HL-60/S4 treated with phorbol 12-myristate 13-acetate at 8.2 ng/mL for 4 days and 3 days (cell line): Measurements from ENCODE around the gene CCDC88C.
"Not testable (repeated sequence)": the region's sequence is repeated elsewhere in the genome, so short reads cannot be mapped to it uniquely, and the experiment has no call there.

Experiments used
- in situ Hi-C: fragments of 300-500 bp; cut with MboI; formaldehyde crosslinking; loops from 2 replicates; pipeline ENCODE4 v1.15.0; 2022; ENCODE audit warnings: low sequenced_read_pairs

CCDC88C gene

GRCh38 chr14:91277546-91278382 lies 139.9 kb downstream of the CCDC88C start:
- in situ Hi-C loops: loop anchor here (25.0 kb wide), 1 partner anchor 365 kb away; no protein-coding TSS in a partner anchor

GRCh38 chr14:91274796-91275195 lies 142.8 kb downstream of the CCDC88C start:
- in situ Hi-C loops: loop anchor here (25.0 kb wide), 1 partner anchor 362 kb away; no protein-coding TSS in a partner anchor

GRCh38 chr14:91273885-91274273 lies 143.7 kb downstream of the CCDC88C start:
- in situ Hi-C loops: no loop called here

GRCh38 chr14:91273273-91273884 lies 144.2 kb downstream of the CCDC88C start:
- in situ Hi-C loops: no loop called here

- in situ Hi-C loops: no loop called here
Measured at GRCh38 chr14:91272341-91273272, 145.0 kb downstream of the CCDC88C start.

- in situ Hi-C loops: no loop called here
Measured at GRCh38 chr14:91271639-91272038, 146.0 kb downstream of the CCDC88C start.

- in situ Hi-C loops: no loop called here
Measured at GRCh38 chr14:91270619-91271018, 147.0 kb downstream of the CCDC88C start.

GRCh38 chr14:91270188-91270587 lies 147.4 kb downstream of the CCDC88C start:
- in situ Hi-C loops: no loop called here

GRCh38 chr14:91269076-91269991 lies 148.3 kb downstream of the CCDC88C start:
- in situ Hi-C loops: no loop called here

- in situ Hi-C loops: no loop called here
Measured at GRCh38 chr14:91267965-91268437, 149.6 kb downstream of the CCDC88C start.

GRCh38 chr14:91266276-91266675 lies 151.3 kb downstream of the CCDC88C start:
- in situ Hi-C loops: not testable (repeated sequence)

- in situ Hi-C loops: no loop called here
Measured at GRCh38 chr14:91265404-91265803, 152.2 kb downstream of the CCDC88C start.

- in situ Hi-C loops: no loop called here
Measured at GRCh38 chr14:91264151-91265150, 153.2 kb downstream of the CCDC88C start.

- in situ Hi-C loops: no loop called here
Measured at GRCh38 chr14:91263329-91263728, 154.3 kb downstream of the CCDC88C start.

GRCh38 chr14:91261986-91262549 lies 155.6 kb downstream of the CCDC88C start:
- in situ Hi-C loops: no loop called here

- in situ Hi-C loops: no loop called here
Measured at GRCh38 chr14:91261115-91261514, 156.5 kb downstream of the CCDC88C start.

GRCh38 chr14:91258876-91259275 lies 158.7 kb downstream of the CCDC88C start:
- in situ Hi-C loops: no loop called here

GRCh38 chr14:91258011-91258618 lies 159.5 kb downstream of the CCDC88C start:
- in situ Hi-C loops: no loop called here
